Activated CD8-positive, alpha-beta memory T cell treated with anti-CD3 and anti-CD28 coated beads for 24 hours (primary cell): ENCODE results near the gene CASP6.

Experiments used
- DNase-seq: peaks from one replicate; pipeline ENCODE4 v3.0.0-alpha.2; 2020

The CASP6 gene

GRCh38 chr4:109665783-109666485, 37.3 kb downstream of the CASP6 start:
- no peak for DNase-seq

GRCh38 chr4:109662771-109663170, 40.5 kb downstream of the CASP6 start:
- no peak for DNase-seq

- DNase-seq: no peak
Measured at GRCh38 chr4:109662116-109662515, 41.1 kb downstream of the CASP6 start.

GRCh38 chr4:109658871-109659410, 44.3 kb downstream of the CASP6 start:
- DNase-seq: no peak

GRCh38 chr4:109657854-109658418, 45.3 kb downstream of the CASP6 start:
- no peak for DNase-seq

- no peak for DNase-seq
Measured at GRCh38 chr4:109655396-109655795, 47.8 kb downstream of the CASP6 start.

GRCh38 chr4:109649872-109650271, 53.4 kb downstream of the CASP6 start:
- no peak for DNase-seq

GRCh38 chr4:109648997-109649575, 54.2 kb downstream of the CASP6 start:
- DNase-seq: no peak

- DNase-seq: no peak
Measured at GRCh38 chr4:109648266-109648996, 54.8 kb downstream of the CASP6 start.

GRCh38 chr4:109645874-109646710, 57.2 kb downstream of the CASP6 start:
- DNase-seq: no peak

- no peak for DNase-seq
Measured at GRCh38 chr4:109640644-109641043, 62.6 kb downstream of the CASP6 start.
